ENCODE data around the gene MAP4K4. TPM values are rescaled to one million over a fixed set of nuclear protein-coding genes. Genes with fewer than 3 reads are reported as not detected.

MAP4K4 gene
- total RNA-seq, 2 experiments from 2014 or later, result 90.2 to 92.2 TPM

- Mint-ChIP-seq H3K27me3 (ENCODE audit: low read depth) (no peaks in the 10 kb centered on the region), H3K27ac (no peak overlapping the region), H3K4me3 (no peak overlapping the region), H3K9me3 (ENCODE audit: insufficient read depth) (no peaks in the 10 kb centered on the region), H3K36me3 (ENCODE audit: low read depth) (peaks cover 38% of the 10 kb centered on the region), H3K4me1 (ENCODE audit: low read depth) (peaks cover 2% of the 10 kb centered on the region)
- POLR2A ChIA-PET, result no interaction called here
- ATAC-seq (no peak), DNase-seq (no peak)
- CTCF ChIA-PET, result interaction anchor here (2.7 kb wide), 1 partner anchor 21 kb away, joined by 10 read pairs; no protein-coding TSS in a partner anchor
These were observed 155.3 kb downstream of the MAP4K4 start for GRCh38 chr2:101852824-101853223.

GRCh38 chr2:101854877-101855276 lies 157.4 kb downstream of the MAP4K4 start:
- Mint-ChIP-seq H3K36me3 (ENCODE audit: low read depth) (peaks cover 44% of the 10 kb centered on the region), H3K4me3 (no peak overlapping the region), H3K9me3 (ENCODE audit: insufficient read depth) (no peaks in the 10 kb centered on the region), H3K4me1 (ENCODE audit: low read depth) (peaks cover 6% of the 10 kb centered on the region), H3K27ac (peak overlapping the region; percentile 39), H3K27me3 (ENCODE audit: low read depth) (no peaks in the 10 kb centered on the region)
- DNase-seq (no peak), ATAC-seq (no peak)
- ChIA-PET CTCF (interaction anchor here (1.2 kb wide), 1 partner anchor 29 kb away, joined by 3 read pairs; no protein-coding TSS in a partner anchor), POLR2A (no interaction called here)

GRCh38 chr2:101855776-101856175 lies 158.3 kb downstream of the MAP4K4 start:
- Mint-ChIP-seq H3K27me3 (ENCODE audit: low read depth) (no peaks in the 10 kb centered on the region), H3K36me3 (ENCODE audit: low read depth) (peaks cover 47% of the 10 kb centered on the region), H3K4me3 (no peak overlapping the region), H3K9me3 (ENCODE audit: insufficient read depth) (no peaks in the 10 kb centered on the region), H3K4me1 (ENCODE audit: low read depth) (peaks cover 6% of the 10 kb centered on the region), H3K27ac (no peak overlapping the region)
- no peak for ATAC-seq
- POLR2A ChIA-PET, result no interaction called here
- CTCF ChIA-PET, result no interaction called here
- no peak for DNase-seq

GRCh38 chr2:101858246-101858645 lies 160.7 kb downstream of the MAP4K4 start:
- ATAC-seq (no peak), DNase-seq (no peak)
- Mint-ChIP-seq H3K4me1 (ENCODE audit: low read depth) (peaks cover 17% of the 10 kb centered on the region), H3K27ac (no peak overlapping the region), H3K4me3 (no peak overlapping the region), H3K36me3 (ENCODE audit: low read depth) (peaks cover 49% of the 10 kb centered on the region), H3K9me3 (ENCODE audit: insufficient read depth) (no peaks in the 10 kb centered on the region), H3K27me3 (ENCODE audit: low read depth) (no peaks in the 10 kb centered on the region)
- CTCF ChIA-PET, result interaction anchor here (1.0 kb wide), 1 partner anchor 25 kb away, joined by 3 read pairs; no protein-coding TSS in a partner anchor
- POLR2A ChIA-PET, result interaction anchor here (0.5 kb wide), 1 partner anchor 101 kb away, joined by 3 read pairs; no protein-coding TSS in a partner anchor

- ChIA-PET CTCF (interaction anchor here (1.0 to 1.3 kb wide), 2 partner anchors 15 to 25 kb away, joined by 3 read pairs; no protein-coding TSS in a partner anchor), POLR2A (no interaction called here)
- Mint-ChIP-seq H3K27ac (no peak overlapping the region), H3K4me3 (no peak overlapping the region), H3K9me3 (ENCODE audit: insufficient read depth) (no peaks in the 10 kb centered on the region), H3K36me3 (ENCODE audit: low read depth) (peaks cover 51% of the 10 kb centered on the region), H3K4me1 (ENCODE audit: low read depth) (peaks cover 17% of the 10 kb centered on the region), H3K27me3 (ENCODE audit: low read depth) (no peaks in the 10 kb centered on the region)
- no peak for ATAC-seq
- DNase-seq, result no peak
These were observed 161.4 kb downstream of the MAP4K4 start for GRCh38 chr2:101858910-101859309.

- Mint-ChIP-seq H3K4me3 (no peak overlapping the region), H3K36me3 (ENCODE audit: low read depth) (peaks cover 49% of the 10 kb centered on the region), H3K4me1 (ENCODE audit: low read depth) (peaks cover 17% of the 10 kb centered on the region), H3K27ac (no peak overlapping the region), H3K27me3 (ENCODE audit: low read depth) (no peaks in the 10 kb centered on the region), H3K9me3 (ENCODE audit: insufficient read depth) (no peaks in the 10 kb centered on the region)
- DNase-seq (no peak), ATAC-seq (no peak)
- ChIA-PET POLR2A (no interaction called here), CTCF (interaction anchor here (1.3 to 1.5 kb wide), 2 partner anchors 9 to 14 kb away, joined by 3 read pairs; no protein-coding TSS in a partner anchor)
These were observed 162.1 kb downstream of the MAP4K4 start for GRCh38 chr2:101859604-101860003.

- no peak for ATAC-seq
- CTCF ChIA-PET, result interaction anchor here (1.3 to 1.5 kb wide), 2 partner anchors 10 to 13 kb away, joined by 3 read pairs; no protein-coding TSS in a partner anchor
These were observed 162.7 kb downstream of the MAP4K4 start for GRCh38 chr2:101860157-101860556.

GRCh38 chr2:101860782-101861181 lies 163.3 kb downstream of the MAP4K4 start:
- no peaks in the 10 kb centered on the region for H3K9me3 Mint-ChIP-seq (ENCODE audit: insufficient read depth)
- ChIA-PET CTCF (interaction anchor here (1.5 kb wide), 1 partner anchor 10 kb away, joined by 3 read pairs; no protein-coding TSS in a partner anchor), POLR2A (no interaction called here)
- no peaks in the 10 kb centered on the region for H3K27me3 Mint-ChIP-seq (ENCODE audit: low read depth)
- ATAC-seq, result no peak
- peaks cover 17% of the 10 kb centered on the region for H3K4me1 Mint-ChIP-seq (ENCODE audit: low read depth)
- H3K36me3 Mint-ChIP-seq (ENCODE audit: low read depth), result peaks cover 53% of the 10 kb centered on the region
- no peak overlapping the region for H3K4me3 Mint-ChIP-seq
- no peak overlapping the region for H3K27ac Mint-ChIP-seq
- no peak for DNase-seq

More at GRCh38 chr2:101860157-101860556, 162.7 kb downstream of the MAP4K4 start:
- H3K27ac Mint-ChIP-seq, result no peak overlapping the region
- no peaks in the 10 kb centered on the region for H3K27me3 Mint-ChIP-seq (ENCODE audit: low read depth)
- DNase-seq, result no peak
- H3K4me3 Mint-ChIP-seq, result no peak overlapping the region
- H3K36me3 Mint-ChIP-seq (ENCODE audit: low read depth), result peaks cover 53% of the 10 kb centered on the region
- no peaks in the 10 kb centered on the region for H3K9me3 Mint-ChIP-seq (ENCODE audit: insufficient read depth)
- POLR2A ChIA-PET, result no interaction called here
- peaks cover 17% of the 10 kb centered on the region for H3K4me1 Mint-ChIP-seq (ENCODE audit: low read depth)

GRCh38 chr2:101861382-101861781 lies 163.9 kb downstream of the MAP4K4 start:
- CTCF ChIA-PET, result no interaction called here
- H3K36me3 Mint-ChIP-seq (ENCODE audit: low read depth), result peaks cover 55% of the 10 kb centered on the region
- H3K9me3 Mint-ChIP-seq (ENCODE audit: insufficient read depth), result no peaks in the 10 kb centered on the region

GRCh38 chr2:101863534-101863933 lies 166.0 kb downstream of the MAP4K4 start:
- H3K4me3 Mint-ChIP-seq, result no peak overlapping the region
- no peak for ATAC-seq
- no peak for DNase-seq
- no peak overlapping the region for H3K27ac Mint-ChIP-seq
- POLR2A ChIA-PET, result no interaction called here
- H3K4me1 Mint-ChIP-seq (ENCODE audit: low read depth), result peaks cover 11% of the 10 kb centered on the region
- H3K27me3 Mint-ChIP-seq (ENCODE audit: low read depth), result no peaks in the 10 kb centered on the region
- H3K9me3 Mint-ChIP-seq (ENCODE audit: insufficient read depth), result no peaks in the 10 kb centered on the region
- H3K36me3 Mint-ChIP-seq (ENCODE audit: low read depth), result peaks cover 69% of the 10 kb centered on the region
- CTCF ChIA-PET, result interaction anchor here (3.4 kb wide), 1 partner anchor 21 kb away, joined by 18 read pairs; no protein-coding TSS in a partner anchor

More at GRCh38 chr2:101861382-101861781, 163.9 kb downstream of the MAP4K4 start:
- Mint-ChIP-seq H3K27ac (no peak overlapping the region), H3K27me3 (ENCODE audit: low read depth) (no peaks in the 10 kb centered on the region), H3K4me3 (no peak overlapping the region), H3K4me1 (ENCODE audit: low read depth) (peaks cover 17% of the 10 kb centered on the region)
- no peak for DNase-seq
- no peak for ATAC-seq
- POLR2A ChIA-PET, result no interaction called here

- Mint-ChIP-seq H3K27ac (no peak overlapping the region), H3K36me3 (ENCODE audit: low read depth) (peaks cover 71% of the 10 kb centered on the region), H3K9me3 (ENCODE audit: insufficient read depth) (no peaks in the 10 kb centered on the region), H3K4me3 (no peak overlapping the region), H3K27me3 (ENCODE audit: low read depth) (no peaks in the 10 kb centered on the region), H3K4me1 (ENCODE audit: low read depth) (peaks cover 11% of the 10 kb centered on the region)
- POLR2A ChIA-PET, result no interaction called here
- DNase-seq (no peak), ATAC-seq (no peak)
- CTCF ChIA-PET, result interaction anchor here (0.8 to 3.4 kb wide), 3 partner anchors 13 to 522 kb away, joined by 3 to 18 read pairs (median 7); no protein-coding TSS in a partner anchor
These were observed 166.9 kb downstream of the MAP4K4 start for GRCh38 chr2:101864426-101864825.

GRCh38 chr2:101868525-101868924 lies 171.0 kb downstream of the MAP4K4 start:
- H3K27ac Mint-ChIP-seq, result no peak overlapping the region
- no peaks in the 10 kb centered on the region for H3K27me3 Mint-ChIP-seq (ENCODE audit: low read depth)
- H3K36me3 Mint-ChIP-seq (ENCODE audit: low read depth), result peaks cover 74% of the 10 kb centered on the region
- no peak overlapping the region for H3K4me3 Mint-ChIP-seq
- POLR2A ChIA-PET, result no interaction called here
- CTCF ChIA-PET, result interaction anchor here (0.8 to 1.1 kb wide), 2 partner anchors 15 to 372 kb away, joined by 3 to 4 read pairs; no protein-coding TSS in a partner anchor
- DNase-seq (no peak), ATAC-seq (no peak)
- H3K4me1 Mint-ChIP-seq (ENCODE audit: low read depth), result peaks cover 1% of the 10 kb centered on the region
- no peaks in the 10 kb centered on the region for H3K9me3 Mint-ChIP-seq (ENCODE audit: insufficient read depth)

Measured in activated CD8-positive, alpha-beta T cell treated with anti-CD3 and anti-CD28 coated beads, Interleukin-2, amount 10 ng/mL, durations not matched to agents 7 days and 5 days (primary cell).